Measurements from ENCODE around the gene TTLL11. TPM values are rescaled to one million over a fixed set of nuclear protein-coding genes. Genes with fewer than 3 reads are reported as not detected.
A peak's percentile ranks its signal among the peaks of the same experiment; 100 is the strongest.

The TTLL11 gene
- total RNA-seq, 1 donor from 2014 or later, result 5.3 TPM

DNA sequence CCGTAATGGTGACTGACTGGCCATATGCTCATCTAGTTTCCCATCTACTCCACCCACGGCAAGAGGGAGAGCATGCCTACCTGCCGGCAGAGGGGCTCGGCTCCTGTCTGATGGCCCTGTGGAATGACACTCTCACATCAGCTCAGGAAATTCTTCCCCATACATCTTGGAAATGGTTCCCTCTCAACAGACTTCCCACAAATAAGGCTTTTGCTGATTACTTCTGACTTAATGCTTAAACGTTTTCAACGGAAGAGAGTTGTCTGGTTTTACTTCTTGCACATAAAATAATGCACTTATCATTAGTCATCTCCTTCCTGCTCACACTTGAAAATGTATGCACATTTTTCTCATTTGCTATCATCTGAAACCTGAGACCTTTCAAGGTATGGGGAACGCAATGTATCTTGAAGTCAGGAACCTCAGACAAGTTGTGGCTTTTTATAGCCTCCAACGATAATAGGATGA lies 129.5 kb downstream of the TTLL11 start:
- DNase-seq, result peak; percentile 62

DNA sequence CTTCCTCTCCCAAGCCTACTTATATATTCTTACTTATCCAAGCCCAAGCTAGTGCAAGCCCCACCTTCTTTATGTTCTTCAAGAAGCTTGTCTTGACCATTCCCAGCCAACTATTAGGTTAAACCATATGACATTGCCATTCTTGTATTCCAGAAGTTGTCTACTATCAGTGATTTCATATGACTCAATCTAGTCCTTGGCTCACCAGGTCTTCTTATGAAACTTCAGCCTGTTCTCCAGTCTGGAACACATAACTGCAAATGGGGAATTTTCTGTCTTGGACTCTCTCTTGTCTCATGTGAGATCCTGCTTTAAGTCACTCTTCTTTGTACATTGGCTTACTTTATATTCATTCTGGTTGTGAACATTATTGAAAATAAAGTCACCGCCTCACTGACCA lies 130.7 kb downstream of the TTLL11 start:
- no peak for DNase-seq

DNA sequence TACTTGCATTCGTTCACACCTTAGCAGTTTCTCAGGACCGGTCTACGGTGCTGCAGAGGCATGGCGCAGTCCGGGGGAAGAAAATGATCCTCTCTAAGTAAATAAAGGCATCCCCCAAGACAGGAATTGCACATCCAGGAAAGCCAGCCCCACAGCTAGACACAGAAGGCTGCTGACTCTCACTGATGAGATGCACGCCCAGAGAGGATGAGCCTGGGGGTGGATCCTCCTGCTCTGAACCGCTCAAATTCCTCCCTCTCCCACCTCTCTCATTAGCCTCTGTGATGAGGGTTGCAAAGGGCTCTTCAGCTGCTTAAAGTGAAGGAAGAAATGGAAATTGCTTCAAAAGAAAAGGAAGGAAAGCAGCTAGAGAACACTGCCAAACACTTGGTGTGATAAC lies 132.4 kb downstream of the TTLL11 start:
- no peak for DNase-seq

DNA sequence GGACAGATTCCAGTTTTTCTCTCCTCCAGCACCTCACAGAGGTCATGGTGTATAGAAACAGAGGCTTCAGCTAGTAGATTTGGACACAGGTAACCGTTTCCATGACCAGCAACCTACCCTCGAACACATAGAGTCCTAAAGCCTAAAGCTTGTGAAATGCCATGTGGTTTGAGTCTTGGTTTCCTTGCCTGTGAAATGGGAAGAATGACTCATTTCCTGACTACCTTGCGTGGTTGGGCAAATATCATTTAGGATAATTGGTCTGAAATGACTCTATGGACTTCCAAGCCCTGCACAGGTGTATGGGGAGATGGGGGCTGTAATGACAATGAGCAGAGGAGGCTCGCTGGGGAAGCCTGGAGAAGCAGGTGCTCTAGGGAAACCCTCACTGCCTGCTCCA lies 134.6 kb downstream of the TTLL11 start:
- peak; percentile 45 for DNase-seq

DNA sequence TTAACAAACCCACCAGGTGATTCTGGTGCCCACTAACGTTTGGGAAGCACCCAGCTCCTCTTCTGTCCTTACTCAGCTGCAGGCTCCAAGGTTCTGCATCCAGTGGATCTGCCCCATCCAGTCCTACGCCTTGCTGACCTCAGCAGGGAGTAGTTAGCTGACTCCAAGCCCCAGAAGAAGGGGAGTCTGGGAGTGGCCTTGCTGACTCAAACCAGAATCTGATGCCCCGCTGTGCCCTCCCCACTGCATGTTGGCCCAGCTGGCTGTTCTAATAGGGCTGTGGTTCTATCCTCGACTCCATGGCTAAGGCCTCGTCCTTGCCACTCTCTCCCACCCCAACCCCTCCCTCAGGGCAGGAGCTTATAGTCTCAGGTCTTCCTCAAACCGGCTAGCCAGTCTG lies 136.3 kb downstream of the TTLL11 start:
- DNase-seq, result no peak

DNA sequence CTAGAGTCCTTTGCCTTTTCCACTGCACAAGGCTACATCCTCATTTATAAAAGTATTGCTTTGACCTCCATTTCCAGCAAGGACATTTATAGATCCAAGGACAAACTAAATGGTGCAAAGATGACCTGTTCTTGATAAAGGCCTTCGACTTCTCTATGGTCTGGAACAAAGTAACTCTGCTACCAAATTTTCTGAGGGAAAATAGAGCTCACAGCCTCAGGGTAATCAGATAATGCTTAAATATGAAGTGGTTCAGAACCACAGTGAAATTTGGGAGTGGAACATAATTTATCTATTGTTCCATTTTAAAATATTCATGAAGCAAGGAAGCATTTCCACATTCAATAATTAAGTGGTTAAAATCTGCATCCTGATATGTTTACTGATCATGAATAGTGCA lies 137.5 kb downstream of the TTLL11 start:
- no peak for DNase-seq

DNA sequence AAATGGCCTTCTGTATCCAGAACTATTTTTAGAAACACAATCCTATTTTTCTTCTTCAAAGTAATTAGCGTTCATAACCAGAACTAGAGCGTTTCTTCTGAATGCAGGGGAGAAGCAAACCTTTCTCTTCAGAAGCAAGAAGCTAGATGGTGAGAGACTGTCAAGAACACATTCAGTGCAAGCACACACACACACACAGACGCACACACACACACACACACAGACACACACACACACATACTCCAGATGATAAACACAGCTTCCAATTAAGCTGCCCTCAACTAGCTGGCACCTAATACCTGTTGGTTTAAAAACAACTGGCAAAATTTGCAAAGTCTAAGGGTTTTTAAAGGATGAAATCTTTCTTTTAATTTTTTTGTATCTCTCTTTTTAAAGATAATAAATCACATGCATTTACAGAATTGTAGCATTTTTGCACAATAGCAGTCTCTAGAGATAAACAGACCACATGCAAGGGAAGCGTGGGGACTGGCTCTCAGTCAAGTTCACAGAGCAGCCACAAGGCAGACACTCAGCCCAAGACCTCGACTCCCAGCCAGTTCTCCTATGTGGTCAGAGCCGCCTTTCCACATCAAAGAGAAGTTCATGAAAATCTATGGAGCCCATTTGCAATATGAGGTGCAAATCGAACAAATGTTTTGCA lies 138.5 kb downstream of the TTLL11 start:
- no peak for DNase-seq

DNA sequence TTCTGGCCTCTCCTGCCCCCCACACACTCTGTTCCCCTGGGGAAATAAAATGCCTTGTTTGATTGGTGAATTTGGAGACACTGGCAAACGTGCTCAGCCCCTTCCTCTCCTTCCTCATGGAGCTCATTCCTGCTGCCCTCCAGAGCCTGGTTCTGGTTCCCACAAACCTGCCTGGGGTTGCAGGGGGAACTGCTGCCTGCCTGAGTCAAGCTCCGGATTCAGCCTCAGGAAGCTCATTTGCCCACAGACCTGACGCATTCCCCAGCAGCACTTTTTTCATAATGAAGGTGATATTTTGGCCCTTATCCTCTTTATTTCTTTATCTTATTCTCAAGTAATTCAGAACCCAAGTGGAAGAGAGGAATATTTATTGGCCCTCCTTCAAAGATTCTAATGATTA lies 140.5 kb downstream of the TTLL11 start:
- peak; percentile 23 for DNase-seq

DNA sequence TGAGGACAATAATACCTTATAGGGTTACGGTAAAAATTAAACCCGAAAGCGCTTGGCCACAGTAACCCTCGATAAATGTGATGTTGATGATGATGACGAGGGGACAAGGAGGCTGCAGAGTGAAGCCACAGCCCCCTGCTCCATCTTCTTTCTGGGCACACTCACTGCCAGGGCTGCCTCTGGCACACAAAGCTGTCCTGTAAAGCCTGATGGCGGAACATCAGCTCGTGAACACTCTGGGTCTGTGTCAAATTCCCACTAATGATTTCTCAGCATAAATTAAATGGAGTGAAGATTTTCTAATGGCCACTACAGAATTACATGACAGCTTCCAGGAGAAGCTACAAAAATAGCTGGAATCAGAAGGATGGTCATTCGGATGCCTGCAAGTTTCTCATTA lies 142.2 kb downstream of the TTLL11 start:
- no peak for DNase-seq

DNA sequence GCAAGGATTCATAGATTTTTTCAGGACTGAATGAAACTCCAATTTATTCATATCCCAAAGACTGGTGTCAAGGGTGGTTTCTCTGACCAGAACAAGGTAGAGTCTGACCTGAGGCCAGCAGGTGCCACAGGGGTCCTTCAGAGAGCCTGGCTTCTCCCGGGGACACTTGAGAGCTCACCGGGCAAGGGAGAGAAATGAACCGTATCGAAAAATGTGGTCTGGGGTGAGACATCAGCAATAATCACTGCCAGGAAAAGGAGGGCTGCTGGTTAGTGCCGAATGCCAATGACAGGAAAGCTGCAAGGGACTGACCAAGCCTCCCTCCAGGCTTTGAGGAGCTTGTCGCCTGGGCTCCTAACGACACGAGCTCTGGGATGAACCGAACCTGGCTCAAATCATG lies 142.7 kb downstream of the TTLL11 start:
- DNase-seq, result no peak

DNA sequence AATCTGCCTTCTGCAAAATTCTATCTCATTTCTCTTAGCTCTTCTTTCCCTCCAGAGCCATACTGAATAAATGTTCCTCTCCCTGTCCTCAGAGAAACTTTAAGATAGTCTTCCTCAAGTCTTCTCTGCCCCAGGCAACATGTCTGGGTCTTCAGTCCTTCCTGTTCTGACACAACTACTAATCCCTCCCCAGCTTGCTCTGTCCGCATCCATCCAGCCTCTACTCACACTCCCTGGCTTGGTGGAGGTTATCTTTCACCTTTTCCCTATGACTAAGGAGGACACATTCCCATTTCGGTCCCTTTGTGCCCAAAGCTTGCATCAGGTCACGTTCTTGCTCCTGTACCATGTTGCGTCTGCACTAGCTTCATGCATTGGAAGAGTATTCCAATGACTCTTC lies 143.3 kb downstream of the TTLL11 start:
- no peak for DNase-seq

DNA sequence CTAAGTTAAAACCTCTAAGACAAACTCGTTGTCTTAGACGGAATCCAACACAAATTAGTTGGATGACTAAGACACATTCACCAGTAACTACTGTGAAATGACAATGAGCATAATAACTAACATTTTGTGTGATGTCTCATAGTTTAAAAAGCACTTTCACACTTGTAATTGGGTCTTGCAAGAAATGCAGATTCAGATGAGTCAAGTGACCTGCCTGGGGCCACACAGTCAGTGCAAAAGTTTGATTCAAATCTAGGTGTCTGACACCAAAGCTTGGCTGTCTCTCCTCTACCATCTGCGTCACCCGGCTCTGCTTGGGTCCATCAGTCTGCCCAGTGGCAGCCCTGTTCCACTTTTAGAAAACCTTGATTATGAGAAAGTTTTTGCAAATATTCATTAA lies 143.7 kb downstream of the TTLL11 start:
- DNase-seq, result no peak

DNA sequence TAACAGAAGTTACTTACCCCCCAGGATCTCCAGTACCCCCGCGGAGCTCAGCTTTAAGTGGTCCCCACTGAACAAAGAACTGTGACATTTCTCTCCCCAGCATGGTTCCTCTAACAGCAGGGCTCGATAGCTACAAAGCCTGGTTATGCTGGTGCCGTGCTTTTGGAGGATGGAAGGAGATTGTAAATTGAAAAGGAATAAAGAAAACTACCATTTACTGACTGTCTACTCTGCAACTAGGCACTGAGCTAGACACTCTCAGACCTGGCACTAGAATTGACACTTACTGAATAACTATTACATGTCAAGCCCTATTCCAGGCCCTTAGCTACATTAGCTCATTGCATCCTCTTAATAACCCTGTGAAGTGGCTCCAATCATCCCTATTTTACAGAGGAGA lies 145.3 kb downstream of the TTLL11 start:
- DNase-seq, result no peak

DNA sequence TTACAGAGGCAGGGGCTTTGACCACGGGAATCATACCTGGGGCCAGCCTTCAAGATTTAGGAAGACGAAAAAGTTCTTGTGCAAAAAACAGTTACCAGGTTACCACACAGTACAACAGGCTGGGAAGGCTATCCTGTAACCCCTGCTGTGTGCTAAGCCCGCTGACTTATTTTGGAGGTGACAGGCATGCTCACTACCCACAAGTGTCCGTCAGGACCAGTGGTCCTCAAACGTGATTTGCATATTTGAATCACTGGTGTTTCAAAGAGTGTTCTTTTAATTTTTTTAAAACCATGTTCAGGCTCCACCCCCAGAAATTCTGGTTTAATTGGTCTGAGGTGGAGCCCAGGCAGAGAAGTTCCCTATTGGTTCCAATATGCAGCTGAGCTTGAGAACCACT lies 146.6 kb downstream of the TTLL11 start:
- DNase-seq, result no peak

DNA sequence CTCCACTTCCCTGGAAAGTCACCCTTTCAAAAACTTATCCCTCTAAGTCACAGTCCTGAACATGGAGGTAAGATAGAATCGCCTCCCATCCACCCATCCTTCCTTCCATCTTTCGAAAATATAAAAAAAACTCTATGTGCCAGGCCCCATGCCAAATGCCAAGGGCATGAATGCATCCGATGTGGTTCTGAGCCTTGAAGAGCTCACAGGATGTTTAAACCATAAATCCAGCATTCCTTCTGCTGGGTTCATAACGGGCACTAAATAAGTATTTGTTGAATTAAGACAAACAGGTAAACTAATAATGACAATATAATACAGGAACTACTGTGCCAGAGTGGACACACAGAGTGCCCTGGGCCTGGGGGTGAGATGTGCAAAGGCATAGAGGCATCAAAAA lies 147.3 kb downstream of the TTLL11 start:
- DNase-seq, result peak; percentile 8

DNA sequence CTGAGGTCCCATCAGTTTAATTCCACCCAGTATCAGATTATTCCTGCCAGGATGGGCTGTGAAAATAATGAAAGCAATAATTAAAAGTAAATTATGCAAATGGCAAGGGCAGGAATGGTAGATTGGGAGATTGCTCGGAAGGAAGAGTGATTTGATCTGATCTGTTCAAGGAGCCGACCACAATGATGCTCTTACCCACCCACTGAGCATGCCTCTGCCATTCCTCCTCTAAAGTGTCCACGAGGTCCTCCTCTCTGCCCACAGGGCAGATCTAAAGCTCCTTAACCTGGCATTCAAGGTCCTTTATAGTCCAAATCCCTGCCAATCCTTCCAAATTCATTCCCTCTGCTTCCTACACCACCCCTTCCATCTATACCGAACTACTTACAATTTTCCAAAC lies 147.8 kb downstream of the TTLL11 start:
- DNase-seq, result no peak

DNA sequence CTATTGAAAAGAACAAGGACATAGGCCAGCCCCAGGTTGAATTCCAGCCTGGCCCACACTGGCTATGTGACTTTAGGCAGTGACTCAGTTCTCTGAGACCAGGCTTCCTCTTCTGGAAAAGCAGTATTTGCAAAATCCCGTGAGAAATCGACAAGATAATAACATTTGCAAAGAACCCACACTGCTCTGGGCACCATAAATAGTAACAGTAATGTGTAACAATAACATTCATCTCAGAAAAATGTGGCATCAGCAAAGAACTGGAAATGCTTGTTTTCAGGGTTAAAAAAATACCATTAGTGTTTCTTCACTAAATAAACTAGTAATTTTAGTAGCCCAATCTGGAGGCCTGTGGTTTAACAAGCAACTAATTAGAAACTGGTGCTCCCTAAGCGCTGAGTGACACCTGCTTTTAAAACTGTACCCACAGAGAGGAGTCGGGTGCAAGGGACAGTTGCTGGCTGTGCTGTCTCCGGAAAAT lies 148.4 kb downstream of the TTLL11 start:
- DNase-seq, result peak; percentile 16

DNA sequence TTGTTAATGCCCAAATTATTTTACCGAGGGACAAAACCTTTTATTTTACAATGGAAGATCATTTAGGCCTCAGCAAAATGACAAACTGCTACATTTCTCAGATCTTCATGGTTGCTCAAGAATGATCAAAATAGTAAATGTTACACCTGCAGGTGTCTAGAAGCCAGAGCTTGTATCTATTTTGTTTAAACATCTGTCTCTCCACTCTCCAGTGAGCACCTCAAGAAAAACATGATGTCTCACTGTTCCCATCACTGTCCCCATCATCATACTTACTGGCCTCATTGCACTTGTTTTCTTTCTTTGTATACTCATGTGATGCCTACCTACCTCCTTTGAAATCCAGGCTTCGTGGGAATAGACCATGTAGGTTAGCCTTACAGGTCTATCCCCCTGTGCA lies 149.6 kb downstream of the TTLL11 start:
- DNase-seq, result no peak

DNA sequence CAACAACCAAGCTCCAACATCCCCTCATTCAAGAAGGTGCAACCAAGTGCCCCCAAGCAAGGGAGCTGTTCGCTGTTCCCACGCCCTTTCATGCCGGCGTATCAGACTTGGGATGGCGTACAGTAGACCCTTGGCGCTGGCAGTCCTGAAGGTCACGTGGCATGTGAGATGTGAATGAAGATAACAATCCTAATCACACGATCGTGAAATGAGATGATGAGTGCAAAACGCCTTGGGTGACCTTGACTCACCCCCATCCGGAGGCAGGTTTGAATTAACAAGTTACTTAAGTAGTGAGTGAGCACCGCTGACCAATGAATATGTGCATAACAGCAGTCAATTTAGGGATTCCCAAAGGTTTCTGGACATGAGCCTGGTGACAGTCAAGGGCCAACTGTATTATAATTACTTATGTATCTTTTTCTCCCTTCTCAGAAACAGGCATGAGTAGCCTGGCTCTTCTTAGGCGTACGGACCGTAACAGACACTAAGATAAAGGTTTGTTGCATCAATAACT lies 150.2 kb downstream of the TTLL11 start:
- no peak for DNase-seq

DNA sequence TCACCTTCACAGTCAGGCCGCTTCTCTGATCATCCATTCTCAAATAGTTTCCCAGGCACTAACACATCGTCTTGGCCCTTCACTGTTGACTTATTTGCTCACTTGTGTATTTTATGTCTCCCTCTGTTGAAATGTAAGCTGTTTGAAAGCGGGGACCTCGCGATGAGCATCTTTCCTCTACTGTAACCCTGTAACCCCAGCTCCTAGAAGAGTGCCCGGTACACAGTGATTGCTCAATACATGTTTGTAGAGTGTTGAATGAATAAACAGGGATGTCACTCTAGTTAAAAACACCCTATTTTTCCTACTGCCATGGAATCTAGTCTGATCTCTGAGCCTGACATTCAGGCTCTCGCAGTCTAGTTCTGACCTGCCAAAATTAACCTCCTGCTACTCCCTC lies 150.8 kb downstream of the TTLL11 start:
- no peak for DNase-seq

DNA sequence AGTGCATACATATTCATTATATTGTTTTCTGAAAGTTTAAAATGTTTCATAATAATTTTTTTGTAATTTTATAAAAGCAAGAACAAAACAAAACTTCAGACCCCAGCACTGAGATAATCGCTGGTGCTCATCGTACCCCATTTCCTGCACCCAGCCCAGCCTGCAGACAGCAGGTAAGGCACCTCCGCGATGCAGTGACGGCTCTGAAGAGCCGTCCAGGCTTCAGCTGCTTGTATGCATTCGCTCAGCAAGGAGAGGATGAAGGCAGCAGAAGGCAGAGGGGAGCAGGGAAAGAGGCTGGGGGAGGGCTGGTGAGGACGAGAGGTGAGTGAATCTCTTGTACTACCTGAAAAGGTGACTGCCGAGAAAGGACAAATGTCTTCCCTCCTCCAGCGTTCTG lies 153.5 kb downstream of the TTLL11 start:
- DNase-seq, result no peak

DNA sequence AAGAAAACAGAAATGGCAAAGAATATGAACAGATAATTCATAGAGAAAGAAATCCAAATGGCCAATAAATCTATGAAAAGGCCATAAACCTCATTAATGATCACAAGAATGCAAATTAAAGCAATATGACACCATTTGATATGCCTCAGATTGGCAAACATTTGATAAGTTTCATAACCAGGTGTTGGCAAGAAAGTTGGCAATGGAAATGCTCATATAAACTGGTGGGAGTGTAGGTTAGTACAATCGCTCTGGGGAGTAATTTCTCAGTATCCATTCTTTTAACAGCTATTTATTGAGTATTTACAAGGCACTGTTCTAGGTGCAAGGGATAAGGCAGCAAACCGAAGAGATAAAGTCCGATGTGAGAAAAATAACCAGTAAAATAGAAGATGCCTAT lies 154.5 kb downstream of the TTLL11 start:
- DNase-seq, result no peak

DNA sequence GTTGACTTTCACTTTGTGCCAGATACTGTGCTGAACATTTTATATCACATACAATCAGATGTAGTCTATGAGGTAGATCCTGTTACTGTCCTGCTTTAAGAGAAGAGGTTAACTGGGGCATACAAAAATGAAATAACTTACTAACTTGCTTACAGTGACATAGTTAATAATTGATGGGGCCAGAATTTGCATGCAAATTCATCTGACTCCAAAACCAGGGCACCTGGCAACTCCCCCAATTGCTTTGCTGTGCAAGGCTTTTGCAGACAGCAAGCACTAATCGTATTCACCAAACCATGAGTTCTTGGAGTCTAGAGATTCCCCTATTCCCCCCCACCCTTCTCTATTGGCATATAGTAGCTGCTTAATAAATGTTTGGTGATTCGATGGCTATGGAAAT lies 155.9 kb downstream of the TTLL11 start:
- no peak for DNase-seq

DNA sequence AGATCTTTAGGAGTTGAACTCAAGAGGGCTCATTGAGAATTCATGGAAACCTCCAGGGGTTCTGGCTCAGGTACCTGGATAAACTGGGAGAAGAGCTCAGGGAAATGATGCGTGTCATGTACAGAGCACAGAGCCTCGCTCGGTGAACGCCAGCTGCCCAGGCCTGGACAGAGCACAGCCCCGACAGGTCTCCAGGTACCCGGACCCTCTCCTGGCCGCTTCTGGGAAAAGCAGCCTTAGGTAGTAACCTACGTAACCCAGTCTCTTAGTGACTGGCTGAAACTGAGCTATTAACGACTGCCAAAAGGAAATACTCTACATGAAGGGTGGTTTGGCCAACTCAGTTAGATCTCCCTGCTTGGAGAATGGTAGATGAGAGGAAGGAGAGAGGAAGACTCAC lies 157.4 kb downstream of the TTLL11 start:
- DNase-seq, result no peak

DNA sequence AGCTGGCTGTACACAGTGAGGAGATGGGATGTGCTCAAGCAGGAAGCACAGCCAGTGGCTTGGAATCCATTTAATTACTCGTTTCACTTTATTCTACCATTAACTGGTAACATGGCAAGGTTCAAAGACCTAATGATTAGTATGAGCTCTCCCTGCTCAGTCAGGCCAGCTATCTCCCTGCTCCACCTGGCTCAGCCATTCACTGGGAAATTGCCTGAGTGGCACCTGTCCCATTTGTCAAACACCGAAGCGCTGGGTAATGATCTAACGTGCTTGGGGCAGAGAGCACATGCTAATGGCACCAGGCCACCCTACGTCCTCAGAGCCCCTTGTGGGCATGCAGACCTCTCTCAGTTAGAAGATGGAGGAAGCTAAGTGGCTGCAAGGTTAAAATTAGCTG lies 162.2 kb downstream of the TTLL11 start:
- DNase-seq, result no peak
